ENCODE measurements around the gene PRPF39. TPM values are rescaled to one million over a fixed set of nuclear protein-coding genes. Genes with fewer than 3 reads are reported as not detected.
A peak's percentile ranks its signal among the peaks of the same experiment; 100 is the strongest.
"Not testable (repeated sequence)": the region's sequence is repeated elsewhere in the genome, so short reads cannot be mapped to it uniquely, and the experiment has no call there.

Gene PRPF39
- total and polyA plus RNA-seq, 4 experiments from 2014 or later: 8.1 to 85.6 (median 46.4) TPM

- H3K27me3 Mint-ChIP-seq; H3K4me3 Mint-ChIP-seq; intact Hi-C loops (cut with micrococcal nuclease); H3K9me3 ChIP-seq (ENCODE audit: control insufficient read depth in 1 of 2, low read length in 2 of 2); H3K4me3 ChIP-seq (ENCODE audit: low read length in 2 of 2); H3K9me3 Mint-ChIP-seq; H3K36me3 Mint-ChIP-seq; H3K27me3 ChIP-seq (ENCODE audit: insufficient read depth, low read length); CTCF ChIA-PET (ENCODE audit: partially characterized antibody); H3K36me3 ChIP-seq (ENCODE audit: insufficient read depth, low read length); H3K27ac Mint-ChIP-seq; H3K27ac ChIP-seq (ENCODE audit: low read depth, low read length); DNase-seq: not testable (repeated sequence)
- POLR2A ChIA-PET (ENCODE audit: partially characterized antibody): interaction anchor here (1.0 kb wide), 1 partner anchor 119 kb away, joined by 4 read pairs; the partner anchor contains the start of genes KLHL28 and TOGARAM1
- peaks cover 13 to 25% (median 19%) of the 10 kb centered on the region in 4 donors for H3K4me1 Mint-ChIP-seq
- H3K4me1 ChIP-seq (ENCODE audit: insufficient read depth, low read length): peaks cover 18% of the 10 kb centered on the region
Observed at GRCh38 chr14:45080416-45080968, 3.4 kb upstream of the PRPF39 start.

- H3K9me3 Mint-ChIP-seq; H3K27ac ChIP-seq (ENCODE audit: low read depth, low read length); DNase-seq; H3K27me3 ChIP-seq (ENCODE audit: insufficient read depth, low read length); H3K36me3 Mint-ChIP-seq; H3K4me3 ChIP-seq (ENCODE audit: low read length in 2 of 2); intact Hi-C loops (cut with micrococcal nuclease); H3K36me3 ChIP-seq (ENCODE audit: insufficient read depth, low read length); CTCF ChIA-PET (ENCODE audit: partially characterized antibody); POLR2A ChIA-PET (ENCODE audit: partially characterized antibody); H3K9me3 ChIP-seq (ENCODE audit: control insufficient read depth in 1 of 2, low read length in 2 of 2); H3K27me3 Mint-ChIP-seq; H3K4me3 Mint-ChIP-seq: not testable (repeated sequence)
- Mint-ChIP-seq H3K4me1 (peaks cover 16 to 31% (median 24%) of the 10 kb centered on the region in 4 donors), H3K27ac (peak overlapping the region in 1 of 7 donors; percentile 22)
- H3K4me1 ChIP-seq (ENCODE audit: insufficient read depth, low read length): peaks cover 24% of the 10 kb centered on the region
Observed at GRCh38 chr14:45081096-45081495, 2.8 kb upstream of the PRPF39 start.

- Mint-ChIP-seq H3K27me3 (no peaks in the 10 kb centered on the region), H3K36me3 (peaks cover 0 to 9% of the 10 kb centered on the region in 2 donors), H3K4me1 (peaks cover 24 to 44% (median 34%) of the 10 kb centered on the region in 4 donors), H3K4me3 (peak overlapping the region in 5 of 8 donors; percentile 16 to 58 (median 36)), H3K9me3 (peaks cover 0 to 2% (median 0%) of the 10 kb centered on the region in 8 donors), H3K27ac (peak overlapping the region in 4 of 7 donors; percentile 22 to 65 (median 50))
- H3K9me3 ChIP-seq (ENCODE audit: control insufficient read depth in 1 of 2, low read length in 2 of 2): no peaks in the 10 kb centered on the region
- no peak overlapping the region for H3K4me3 ChIP-seq (ENCODE audit: low read length in 2 of 2)
- no peaks in the 10 kb centered on the region for H3K27me3 ChIP-seq (ENCODE audit: insufficient read depth, low read length)
- no peak overlapping the region for H3K27ac ChIP-seq (ENCODE audit: low read depth, low read length)
- H3K36me3 ChIP-seq (ENCODE audit: insufficient read depth, low read length): no peaks in the 10 kb centered on the region
- no peak for DNase-seq
- CTCF ChIA-PET (ENCODE audit: partially characterized antibody): no interaction called here
- peaks cover 37% of the 10 kb centered on the region for H3K4me1 ChIP-seq (ENCODE audit: insufficient read depth, low read length)
- POLR2A ChIA-PET (ENCODE audit: partially characterized antibody): interaction anchor here (4.4 kb wide), 1 partner anchor 121 kb away, joined by 28 read pairs; the partner anchor contains the start of genes KLHL28 and TOGARAM1
- intact Hi-C loops (cut with micrococcal nuclease): no loop called here
Observed at GRCh38 chr14:45082420-45082819, 1.5 kb upstream of the PRPF39 start.

GRCh38 chr14:45083617-45083975 is 320 bp upstream of the PRPF39 start:
- intact Hi-C loops (cut with micrococcal nuclease): no loop called here
- ChIA-PET CTCF (ENCODE audit: partially characterized antibody) (no interaction called here), POLR2A (ENCODE audit: partially characterized antibody) (interaction anchor here (0.9 to 4.4 kb wide), 4 partner anchors 48 to 169 kb away, joined by 3 to 28 read pairs (median 11); partner anchors contain the start of genes FKBP3, KLHL28, MIS18BP1 and TOGARAM1)
- Histone ChIP-seq H3K4me1 (ENCODE audit: insufficient read depth, low read length) (peaks cover 49% of the 10 kb centered on the region), H3K36me3 (ENCODE audit: insufficient read depth, low read length) (no peaks in the 10 kb centered on the region), H3K27me3 (ENCODE audit: insufficient read depth, low read length) (no peaks in the 10 kb centered on the region), H3K27ac (ENCODE audit: low read depth, low read length) (peak overlapping the region; percentile 86), H3K4me3 (ENCODE audit: low read length in 2 of 2) (peak overlapping the region; percentile 69 to 98), H3K9me3 (ENCODE audit: control insufficient read depth in 1 of 2, low read length in 2 of 2) (no peaks in the 10 kb centered on the region)
- Mint-ChIP-seq H3K4me3 (peak overlapping the region; percentile 86 to 99 (median 96)), H3K9me3 (peaks cover 0 to 2% (median 0%) of the 10 kb centered on the region in 8 donors), H3K27ac (peak overlapping the region; percentile 87 to 96 (median 92)), H3K4me1 (peaks cover 32 to 55% (median 43%) of the 10 kb centered on the region in 4 donors), H3K36me3 (peaks cover 0 to 9% of the 10 kb centered on the region in 2 donors), H3K27me3 (no peaks in the 10 kb centered on the region)
- no peak for DNase-seq

- CTCF ChIA-PET (ENCODE audit: partially characterized antibody): no interaction called here
- H3K27ac ChIP-seq (ENCODE audit: low read depth, low read length): peak overlapping the region; percentile 86
- H3K36me3 ChIP-seq (ENCODE audit: insufficient read depth, low read length): no peaks in the 10 kb centered on the region
- H3K4me3 Mint-ChIP-seq: peak overlapping the region; percentile 95 to 99 (median 97)
- H3K4me1 Mint-ChIP-seq: peaks cover 42 to 67% (median 55%) of the 10 kb centered on the region in 4 donors
- H3K27me3 Mint-ChIP-seq: no peaks in the 10 kb centered on the region
- peak overlapping the region; percentile 64 to 98 for H3K4me3 ChIP-seq (ENCODE audit: low read length in 2 of 2)
- peaks cover 63% of the 10 kb centered on the region for H3K4me1 ChIP-seq (ENCODE audit: insufficient read depth, low read length)
- H3K36me3 Mint-ChIP-seq: peaks cover 0 to 9% of the 10 kb centered on the region in 2 donors
- H3K27ac Mint-ChIP-seq: peak overlapping the region; percentile 92 to 97 (median 95)
- POLR2A ChIA-PET (ENCODE audit: partially characterized antibody): interaction anchor here (1.0 to 4.4 kb wide), 4 partner anchors 46 to 168 kb away, joined by 3 to 28 read pairs (median 11); partner anchors contain the start of genes FKBP3, KLHL28, MIS18BP1 and TOGARAM1
- peaks cover 0 to 2% (median 0%) of the 10 kb centered on the region in 8 donors for H3K9me3 Mint-ChIP-seq
- H3K9me3 ChIP-seq (ENCODE audit: control insufficient read depth in 1 of 2, low read length in 2 of 2): no peaks in the 10 kb centered on the region
- intact Hi-C loops (cut with micrococcal nuclease): loop anchor here (1.0 to 2.0 kb wide), 5 partner anchors 18 to 188 kb away; partner anchors contain the start of genes FKBP3, MIS18BP1 and TOGARAM1
- H3K27me3 ChIP-seq (ENCODE audit: insufficient read depth, low read length): no peaks in the 10 kb centered on the region
- peak in 1 of 5 donors; percentile 4 for DNase-seq
Observed at GRCh38 chr14:45084946-45085346, 1.0 kb downstream of the PRPF39 start.

GRCh38 chr14:45089813-45090212 is 5.9 kb downstream of the PRPF39 start:
- no peak for DNase-seq
- CTCF ChIA-PET (ENCODE audit: partially characterized antibody): no interaction called here
- Histone ChIP-seq H3K27ac (ENCODE audit: low read depth, low read length) (no peak overlapping the region), H3K9me3 (ENCODE audit: control insufficient read depth in 1 of 2, low read length in 2 of 2) (no peaks in the 10 kb centered on the region), H3K36me3 (ENCODE audit: insufficient read depth, low read length) (no peaks in the 10 kb centered on the region), H3K4me1 (ENCODE audit: insufficient read depth, low read length) (peaks cover 70% of the 10 kb centered on the region), H3K27me3 (ENCODE audit: insufficient read depth, low read length) (no peaks in the 10 kb centered on the region), H3K4me3 (ENCODE audit: low read length in 2 of 2) (no peak overlapping the region)
- H3K4me1 Mint-ChIP-seq: peaks cover 50 to 78% (median 59%) of the 10 kb centered on the region in 4 donors
- POLR2A ChIA-PET (ENCODE audit: partially characterized antibody): no interaction called here
- peak overlapping the region in 4 of 7 donors; percentile 15 to 77 (median 28) for H3K27ac Mint-ChIP-seq
- H3K9me3 Mint-ChIP-seq: no peaks in the 10 kb centered on the region
- peak overlapping the region in 3 of 8 donors; percentile 5 to 43 (median 9) for H3K4me3 Mint-ChIP-seq
- peaks cover 3 to 8% of the 10 kb centered on the region in 2 donors for H3K36me3 Mint-ChIP-seq
- intact Hi-C loops (cut with micrococcal nuclease): no loop called here
- H3K27me3 Mint-ChIP-seq: no peaks in the 10 kb centered on the region

GRCh38 chr14:45091710-45092109 is 7.8 kb downstream of the PRPF39 start:
- H3K27me3 ChIP-seq (ENCODE audit: insufficient read depth, low read length): no peaks in the 10 kb centered on the region
- H3K9me3 ChIP-seq (ENCODE audit: control insufficient read depth in 1 of 2, low read length in 2 of 2): no peaks in the 10 kb centered on the region
- H3K27ac ChIP-seq (ENCODE audit: low read depth, low read length): no peak overlapping the region
- no peak overlapping the region for H3K4me3 ChIP-seq (ENCODE audit: low read length in 2 of 2)
- peaks cover 5% of the 10 kb centered on the region for H3K36me3 ChIP-seq (ENCODE audit: insufficient read depth, low read length)
- Mint-ChIP-seq H3K36me3 (peaks cover 16 to 21% of the 10 kb centered on the region in 2 donors), H3K9me3 (no peaks in the 10 kb centered on the region), H3K4me3 (no peak overlapping the region), H3K27ac (peak overlapping the region in 1 of 7 donors; percentile 22), H3K4me1 (peaks cover 37 to 59% (median 45%) of the 10 kb centered on the region in 4 donors), H3K27me3 (no peaks in the 10 kb centered on the region)
- CTCF ChIA-PET (ENCODE audit: partially characterized antibody): no interaction called here
- peaks cover 51% of the 10 kb centered on the region for H3K4me1 ChIP-seq (ENCODE audit: insufficient read depth, low read length)
- POLR2A ChIA-PET (ENCODE audit: partially characterized antibody): no interaction called here
- no peak for DNase-seq
- intact Hi-C loops (cut with micrococcal nuclease): no loop called here

Data from CD4-positive, alpha-beta memory T cell (primary cell).